BLaER1 treated with 17β-estradiol and CSF1 and Interleukin-3, amounts not matched to agents 10 nM and 100 nM (cell line): ENCODE data around the gene FAM227B.

ENCODE experiments used
- H3K27ac ChIP-seq, 11 experiments: shearing (Covaris generic); formaldehyde crosslinking; 2 replicates each; pipeline ENCODE4 v1.8.1; 2022
- H3K27me3 ChIP-seq, 11 experiments: shearing (Covaris generic); formaldehyde crosslinking; 2 replicates each; pipeline ENCODE4 v1.8.1; 2022
- H3K36me3 ChIP-seq, 11 experiments: shearing (Covaris generic); formaldehyde crosslinking; 2 replicates each; pipeline ENCODE4 v1.8.1; 2022
- H3K4me1 ChIP-seq, 10 experiments: shearing (Covaris generic); formaldehyde crosslinking; 2 replicates each; pipeline ENCODE4 v1.8.1; 2022
- H3K4me2 ChIP-seq, 11 experiments: shearing (Covaris generic); formaldehyde crosslinking; 2 replicates each; pipeline ENCODE4 v1.8.1; 2022
- H3K4me3 ChIP-seq, 10 experiments: shearing (Covaris generic); formaldehyde crosslinking; 2 replicates each; pipeline ENCODE4 v1.8.1; 2022
- H3K9ac ChIP-seq, 11 experiments: shearing (Covaris generic); formaldehyde crosslinking; 2 replicates each; pipeline ENCODE4 v1.8.1; 2022
- H3K9me3 ChIP-seq, 11 experiments: shearing (Covaris generic); formaldehyde crosslinking; replicated peaks in 1 of 11; 2 replicates each; pipeline ENCODE4 v1.8.1; 2022
- H4K20me1 ChIP-seq, 11 experiments: shearing (Covaris generic); formaldehyde crosslinking; 2 replicates each; pipeline ENCODE4 v1.8.1; 2022
- Cebpa-rat ChIP-seq, 11 experiments: shearing (Covaris generic); IDR thresholded peaks; 2 replicates each; pipeline ENCODE4 v1.8.1; 2022

The FAM227B gene

DNA sequence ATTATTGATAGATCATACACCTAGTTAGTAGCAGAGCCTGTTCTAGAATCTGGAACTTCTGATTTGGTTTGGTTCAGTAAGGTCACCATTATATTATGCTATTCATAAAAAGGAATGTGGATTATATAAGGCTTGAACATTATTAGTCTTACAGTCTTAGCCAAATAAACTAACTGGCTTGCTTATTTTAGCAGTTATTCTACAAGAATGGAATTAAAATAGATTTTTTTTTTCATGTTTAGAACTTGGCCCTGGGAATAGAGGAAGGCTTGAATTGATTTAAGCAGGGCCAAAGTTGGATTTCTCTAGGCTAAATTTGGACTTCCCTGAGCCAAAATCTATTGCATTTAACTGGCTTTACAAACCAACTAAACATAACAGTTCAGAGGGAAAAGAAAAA is 24.7 kb upstream of the FAM227B start:
- no peaks in the 10 kb centered on the region for H3K4me1 ChIP-seq
- H3K9me3 ChIP-seq: no peaks in the 10 kb centered on the region
- no peak overlapping the region for H3K9ac ChIP-seq
- TF ChIP-seq Cebpa-rat (IDR thresholded peaks at IDR 0.05): no peak
- H3K27me3 ChIP-seq: no peaks in the 10 kb centered on the region
- H3K4me3 ChIP-seq: no peak overlapping the region
- H3K36me3 ChIP-seq: peaks cover 9 to 39% (median 29%) of the 10 kb centered on the region in 11 experiments; a peak in 15 of 22 replicates
- no peaks in the 10 kb centered on the region for H4K20me1 ChIP-seq
- no peak overlapping the region for H3K4me2 ChIP-seq
- H3K27ac ChIP-seq: no peak overlapping the region

DNA sequence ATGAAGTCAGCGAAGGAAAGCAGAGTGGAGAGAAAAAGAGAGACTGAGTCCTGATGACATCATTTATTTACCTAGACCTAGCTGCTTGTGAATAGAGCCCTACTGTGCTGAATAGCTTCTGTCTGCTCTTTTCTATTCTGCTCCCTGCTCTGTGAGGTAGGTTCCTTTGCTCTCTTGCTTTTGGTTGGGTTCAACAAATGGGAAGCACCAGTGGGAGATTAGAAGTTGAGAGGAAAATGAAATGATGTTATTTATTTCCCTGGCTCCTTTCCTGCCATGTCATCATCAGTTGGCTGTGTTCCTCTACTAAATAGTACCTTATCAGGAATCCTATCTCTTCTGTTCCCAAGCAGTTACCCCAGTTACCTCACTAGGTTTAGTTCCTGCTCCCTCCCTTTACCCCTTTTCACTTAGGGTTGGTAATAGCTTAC is 23.8 kb upstream of the FAM227B start:
- Histone ChIP-seq H4K20me1 (no peaks in the 10 kb centered on the region), H3K36me3 (peaks cover 9 to 39% (median 33%) of the 10 kb centered on the region in 11 experiments; a peak in 15 of 22 replicates), H3K9ac (no peak overlapping the region), H3K4me3 (no peak overlapping the region), H3K4me1 (no peaks in the 10 kb centered on the region), H3K27me3 (no peaks in the 10 kb centered on the region), H3K9me3 (no peaks in the 10 kb centered on the region), H3K4me2 (no peak overlapping the region), H3K27ac (no peak overlapping the region)
- no peak for TF ChIP-seq Cebpa-rat (IDR thresholded peaks at IDR 0.05)

DNA sequence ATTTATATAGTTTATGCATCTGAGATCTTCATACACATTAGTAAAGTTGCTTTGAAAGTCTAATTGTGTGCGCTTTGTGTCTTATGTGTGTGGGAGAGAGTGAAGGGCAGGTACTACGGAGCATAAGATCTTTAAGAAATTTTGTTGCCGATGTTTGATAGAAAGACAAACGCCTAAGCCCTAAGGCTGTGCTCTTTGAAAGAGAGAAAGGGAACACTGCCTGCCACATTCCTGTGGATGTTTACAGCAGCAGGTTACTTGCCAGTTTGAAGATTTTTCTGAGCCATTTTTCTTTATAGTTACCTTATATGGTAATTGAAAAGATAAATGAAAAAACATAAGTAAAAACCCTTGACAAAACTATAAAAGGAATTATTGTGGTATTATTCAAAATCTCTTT is 17.2 kb upstream of the FAM227B start:
- TF ChIP-seq Cebpa-rat (IDR thresholded peaks at IDR 0.05): no peak
- Histone ChIP-seq H3K4me3 (no peak overlapping the region), H4K20me1 (no peaks in the 10 kb centered on the region; a peak in 1 of 22 replicates), H3K9ac (no peak overlapping the region), H3K9me3 (no peaks in the 10 kb centered on the region), H3K27ac (no peak overlapping the region), H3K4me1 (peaks cover 0 to 11% (median 4%) of the 10 kb centered on the region in 10 experiments; a peak in 8 of 20 replicates), H3K36me3 (peaks cover 18 to 68% (median 38%) of the 10 kb centered on the region in 11 experiments), H3K27me3 (no peaks in the 10 kb centered on the region), H3K4me2 (peak overlapping the region in 2 of 11 experiments; percentile 8 to 11; a peak in 1 of 22 replicates)

DNA sequence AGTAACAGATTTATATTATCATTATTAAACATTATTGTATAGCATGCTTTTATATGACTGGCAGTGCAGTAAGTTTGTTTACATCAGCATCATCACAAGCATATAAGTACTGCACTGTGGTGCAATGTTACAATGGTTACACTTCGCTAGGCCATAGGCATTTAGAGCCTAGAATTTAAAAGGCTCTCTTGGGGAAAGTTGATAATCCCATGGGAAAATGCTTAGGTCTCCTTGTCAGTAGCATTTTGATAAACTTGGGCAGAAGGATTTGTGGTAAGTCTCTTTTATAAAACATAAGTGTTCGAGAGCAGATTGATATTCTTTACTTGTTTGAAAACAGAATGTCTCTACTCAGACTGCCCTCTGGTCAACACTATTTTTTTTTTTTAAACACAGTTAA is 7.8 kb upstream of the FAM227B start:
- no peak overlapping the region for H3K9ac ChIP-seq
- H4K20me1 ChIP-seq: no peaks in the 10 kb centered on the region; a peak in 2 of 22 replicates
- H3K27ac ChIP-seq: no peak overlapping the region
- peaks cover 44 to 95% (median 70%) of the 10 kb centered on the region in 11 experiments for H3K36me3 ChIP-seq
- peaks cover 27 to 30% (median 29%) of the 10 kb centered on the region in 11 experiments for H3K9me3 ChIP-seq
- H3K4me1 ChIP-seq: 0 out of 20 replicates have a peak, but pooled peaks cover 0 to 1% (median 0%) of the 10 kb centered on the region in 10 experiments
- no peak overlapping the region for H3K4me3 ChIP-seq
- TF ChIP-seq Cebpa-rat (IDR thresholded peaks at IDR 0.05): no peak
- no peak overlapping the region for H3K4me2 ChIP-seq
- no peaks in the 10 kb centered on the region for H3K27me3 ChIP-seq

DNA sequence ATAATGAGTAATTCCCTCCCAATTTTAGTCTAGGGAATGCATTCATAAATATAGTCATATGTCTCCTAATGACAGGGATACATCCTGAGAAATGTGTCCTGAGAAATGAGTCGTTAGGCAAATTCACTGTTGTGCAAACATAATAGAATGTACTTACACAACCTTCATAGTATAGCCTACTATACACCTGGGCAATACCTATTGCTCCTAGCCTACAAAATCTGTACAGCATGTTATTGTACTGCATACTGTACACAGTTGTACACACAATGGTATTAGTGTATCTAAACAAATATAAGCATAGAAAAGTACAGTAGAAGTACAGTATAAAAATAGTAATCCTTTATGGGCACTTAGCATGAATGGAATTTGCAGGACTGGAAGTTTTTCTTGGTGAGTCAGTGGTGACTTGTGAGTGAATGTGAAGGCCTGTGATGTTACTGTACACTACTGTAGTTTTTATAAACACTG is 6.8 kb upstream of the FAM227B start:
- Histone ChIP-seq H3K27ac (no peak overlapping the region), H3K4me1 (peaks cover 0 to 10% (median 3%) of the 10 kb centered on the region in 10 experiments; a peak in 9 of 20 replicates), H3K4me3 (no peak overlapping the region), H3K9me3 (peaks cover 31 to 39% (median 32%) of the 10 kb centered on the region in 11 experiments), H3K9ac (no peak overlapping the region), H3K27me3 (no peaks in the 10 kb centered on the region), H4K20me1 (no peaks in the 10 kb centered on the region; a peak in 1 of 22 replicates), H3K4me2 (no peak overlapping the region), H3K36me3 (peaks cover 51 to 99% (median 72%) of the 10 kb centered on the region in 11 experiments)
- TF ChIP-seq Cebpa-rat (IDR thresholded peaks at IDR 0.05): no peak

DNA sequence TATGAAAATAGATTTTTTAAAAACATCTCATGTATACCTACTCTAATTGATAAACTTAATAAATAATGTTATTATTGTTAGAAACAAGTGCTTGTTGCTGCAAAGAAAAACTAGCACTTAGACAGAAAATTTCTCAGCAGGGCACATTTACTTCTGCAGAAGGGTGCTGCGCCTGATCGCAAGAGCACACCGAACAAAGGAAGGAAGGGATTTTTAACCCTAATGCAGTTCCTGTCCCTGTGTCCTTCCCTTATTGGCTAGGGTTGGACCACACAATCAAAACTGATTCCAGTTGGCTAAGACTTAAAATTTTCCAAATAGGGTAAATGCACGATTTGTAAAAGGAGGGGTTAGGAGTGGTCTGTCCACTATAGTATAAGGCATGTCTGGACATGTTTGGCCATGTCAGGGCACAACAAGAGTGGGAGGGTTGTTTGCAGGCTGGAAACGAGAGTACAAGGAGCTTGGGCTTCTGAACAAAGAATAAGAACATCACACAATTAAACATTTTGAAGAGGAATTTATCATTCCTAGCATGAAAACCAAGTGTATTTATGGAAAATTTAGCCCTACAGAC is 4.9 kb upstream of the FAM227B start:
- peak overlapping the region in 1 of 10 experiments; percentile 26; a peak in 1 of 20 replicates for H3K4me3 ChIP-seq
- H3K27me3 ChIP-seq: no peaks in the 10 kb centered on the region
- H3K27ac ChIP-seq: no peak overlapping the region
- peaks cover 31 to 39% (median 32%) of the 10 kb centered on the region in 11 experiments for H3K9me3 ChIP-seq
- no peak overlapping the region for H3K9ac ChIP-seq
- H4K20me1 ChIP-seq: no peaks in the 10 kb centered on the region
- H3K4me2 ChIP-seq: no peak overlapping the region
- TF ChIP-seq Cebpa-rat (IDR thresholded peaks at IDR 0.05): no peak
- peaks cover 7 to 20% (median 13%) of the 10 kb centered on the region in 10 experiments; a peak in 18 of 20 replicates for H3K4me1 ChIP-seq
- peaks cover 42 to 81% (median 57%) of the 10 kb centered on the region in 11 experiments for H3K36me3 ChIP-seq

DNA sequence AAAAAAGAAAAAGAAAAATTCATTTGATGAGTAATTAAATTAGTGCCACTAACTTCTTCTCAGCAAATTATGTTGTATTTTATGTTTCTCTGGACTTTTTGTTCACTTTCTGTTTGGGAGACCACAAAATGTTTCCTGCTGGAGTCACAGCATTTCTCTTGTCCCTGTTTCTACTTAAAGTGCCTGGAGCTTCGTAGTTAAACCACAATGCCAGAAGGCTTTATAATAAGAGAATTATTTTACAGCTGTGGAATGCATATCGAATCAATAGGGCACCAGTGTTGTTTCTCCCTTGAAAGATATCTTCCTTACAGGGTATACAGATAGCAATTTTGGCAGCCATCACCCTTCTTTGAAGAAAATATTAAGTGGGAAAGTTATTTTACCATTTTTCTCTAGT is 3.4 kb upstream of the FAM227B start:
- Histone ChIP-seq H3K27me3 (no peaks in the 10 kb centered on the region), H3K27ac (no peak overlapping the region), H3K9me3 (peaks cover 31 to 39% (median 32%) of the 10 kb centered on the region in 11 experiments), H3K36me3 (peaks cover 41 to 66% (median 52%) of the 10 kb centered on the region in 11 experiments), H3K4me1 (peaks cover 12 to 31% (median 21%) of the 10 kb centered on the region in 10 experiments), H3K4me2 (no peak overlapping the region), H3K9ac (no peak overlapping the region), H3K4me3 (no peak overlapping the region), H4K20me1 (no peaks in the 10 kb centered on the region)
- TF ChIP-seq Cebpa-rat (IDR thresholded peaks at IDR 0.05): no peak

DNA sequence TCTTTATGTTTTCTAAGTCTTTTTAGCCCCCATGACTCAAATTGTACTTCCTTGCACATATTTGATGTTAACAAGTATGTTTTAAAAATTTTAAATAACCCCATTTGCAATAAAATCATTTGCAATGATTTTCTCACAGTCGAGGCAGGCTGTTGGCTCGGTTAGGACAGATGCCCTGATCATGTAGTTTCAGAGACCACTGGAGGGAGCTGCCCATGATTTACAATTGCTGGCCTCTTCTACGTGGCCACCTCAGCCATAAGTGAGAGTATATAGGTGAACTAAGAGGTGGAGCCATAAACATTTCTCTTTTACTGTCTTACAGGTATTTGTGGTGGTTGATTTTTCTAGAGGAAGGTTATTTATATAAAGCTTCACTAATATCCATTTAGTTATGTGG is 1.9 kb upstream of the FAM227B start:
- H3K4me2 ChIP-seq: peak overlapping the region in 10 of 11 experiments; percentile 17 to 95 (median 86); a peak in 16 of 22 replicates
- peaks cover 12 to 33% (median 21%) of the 10 kb centered on the region in 10 experiments for H3K4me1 ChIP-seq
- H3K4me3 ChIP-seq: no peak overlapping the region; a peak in 1 of 20 replicates
- no peak overlapping the region for H3K9ac ChIP-seq
- H3K27ac ChIP-seq: no peak overlapping the region
- H3K36me3 ChIP-seq: peaks cover 34 to 51% (median 43%) of the 10 kb centered on the region in 11 experiments
- TF ChIP-seq Cebpa-rat (IDR thresholded peaks at IDR 0.05): no peak
- no peaks in the 10 kb centered on the region for H4K20me1 ChIP-seq
- H3K9me3 ChIP-seq: peaks cover 31 to 39% (median 32%) of the 10 kb centered on the region in 11 experiments
- H3K27me3 ChIP-seq: no peaks in the 10 kb centered on the region

DNA sequence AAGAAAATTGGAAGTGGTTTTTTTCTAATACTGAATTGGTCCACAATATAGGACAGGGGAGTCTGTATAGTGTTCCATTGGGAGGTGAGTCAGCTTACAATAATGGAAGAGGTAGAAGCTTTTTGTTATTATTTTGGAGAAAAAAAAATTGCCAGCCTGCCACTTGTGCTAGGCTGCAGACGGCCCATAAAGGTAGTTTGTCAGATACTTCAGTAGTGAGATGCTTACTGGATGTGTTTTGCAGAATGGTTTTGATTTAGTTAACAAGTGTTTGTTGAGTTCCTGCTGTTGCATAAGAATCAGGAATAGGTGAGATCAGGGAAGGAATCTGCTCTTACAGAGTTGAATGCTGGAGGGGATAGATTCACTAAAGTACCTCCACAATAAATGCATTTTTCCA is 1.3 kb upstream of the FAM227B start:
- H3K9ac ChIP-seq: peak overlapping the region; percentile 85 to 96 (median 93); a peak in 20 of 22 replicates
- peak overlapping the region; percentile 71 to 86 (median 78) for H3K4me3 ChIP-seq
- no peaks in the 10 kb centered on the region for H3K27me3 ChIP-seq
- H3K4me1 ChIP-seq: peaks cover 12 to 33% (median 21%) of the 10 kb centered on the region in 10 experiments
- H3K9me3 ChIP-seq: peaks cover 31 to 42% (median 33%) of the 10 kb centered on the region in 11 experiments
- no peak for TF ChIP-seq Cebpa-rat (IDR thresholded peaks at IDR 0.05)
- no peaks in the 10 kb centered on the region for H4K20me1 ChIP-seq
- peaks cover 29 to 44% (median 37%) of the 10 kb centered on the region in 11 experiments for H3K36me3 ChIP-seq
- H3K27ac ChIP-seq: peak overlapping the region; percentile 88 to 94 (median 92); a peak in 18 of 22 replicates
- H3K4me2 ChIP-seq: peak overlapping the region; percentile 70 to 95 (median 88)
